Spleen (tissue), 11 donors: ENCODE measurements around the gene SLC17A8. TPM values are rescaled to one million over a fixed set of nuclear protein-coding genes. Genes with fewer than 3 reads are reported as not detected.

Experiments
- DNase-seq: peaks from one replicate; pipeline ENCODE4 v3.0.0-alpha.2; 2020
- H3K27ac ChIP-seq, 8 donors: fragments of 200-600 bp; sonication (generic) in 7 of 8; 1 replicate in 4 of 8; 2 replicates in 4 of 8; pipeline versions ENCODE4 v1.5.0 to v1.8.0; 2016 to 2021; ENCODE audit warnings: inconsistent platforms in 4 of 8, mild to moderate bottlenecking in 4 of 8, moderate library complexity in 1 of 8
- H3K27me3 ChIP-seq, 7 donors: fragments of 200-600 bp; sonication (generic) in 6 of 7; replicated peaks in 1 of 7; 1 replicate in 4 of 7; 2 replicates in 3 of 7; pipeline versions ENCODE4 v1.5.0 to v1.8.0; 2016 to 2021; ENCODE audit warnings: inconsistent platforms in 3 of 7, mild to moderate bottlenecking in 1 of 7
- H3K36me3 ChIP-seq, 6 donors: fragments of 200-600 bp; sonication (generic) in 5 of 6; 1 replicate in 4 of 6; 2 replicates in 2 of 6; pipeline versions ENCODE4 v1.5.0 to v1.8.0; 2016 to 2021; ENCODE audit warnings: inconsistent platforms in 2 of 6
- H3K4me1 ChIP-seq, 6 donors: fragments of 200-600 bp; sonication (generic) in 5 of 6; 1 replicate in 3 of 6; 2 replicates in 3 of 6; pipeline versions ENCODE4 v1.5.0 to v1.8.0; 2016 to 2021; ENCODE audit warnings: inconsistent platforms in 3 of 6
- H3K4me3 ChIP-seq, 8 donors: fragments of 200-600 bp; sonication (generic) in 7 of 8; 1 replicate in 4 of 8; 2 replicates in 4 of 8; pipeline versions ENCODE4 v1.5.0 to v1.8.0; 2016 to 2021; ENCODE audit warnings: inconsistent platforms in 4 of 8, mild to moderate bottlenecking in 4 of 8, moderate library complexity in 2 of 8
- H3K9me3 ChIP-seq, 8 donors: fragments of 200-600 bp; sonication (generic) in 7 of 8; 1 replicate in 4 of 8; 2 replicates in 4 of 8; pipeline versions ENCODE4 v1.5.0 to v1.8.0; 2016 to 2021; ENCODE audit warnings: inconsistent platforms in 4 of 8
- CTCF ChIP-seq, 11 experiments: fragments of 200-600 bp in 7 of 11; fragments of 450-650 bp in 4 of 11; sonication (generic) in 4 of 11; IDR thresholded peaks in 8 of 11; conservative IDR thresholded peaks in 3 of 11; 1 replicate in 7 of 11; 2 replicates in 4 of 11; pipeline versions ENCODE4 v1.4.0 to v1.8.0; 2016 to 2021; ENCODE audit warnings: antibody characterized with exemption in 11 of 11, inconsistent platforms in 4 of 11, mild to moderate bottlenecking in 1 of 11
- POLR2A ChIP-seq, 3 donors: fragments of 450-650 bp; IDR thresholded peaks; one replicate each; pipeline ENCODE4 v1.5.1; 2017; ENCODE audit warnings: antibody characterized with exemption in 3 of 3, mild to moderate bottlenecking in 1 of 3
- POLR2AphosphoS5 ChIP-seq, 3 donors: sonication (generic); formaldehyde crosslinking; IDR thresholded peaks; one replicate each; pipeline ENCODE4 v1.5.1; 2017; ENCODE audit warnings: antibody characterized with exemption in 3 of 3
- WGBS, 5 donors: extraction: QIAGEN DNeasy Blood & Tissue Kit in 3 of 5; methylation state at CpG; one replicate each; pipeline versions ENCODE4 v1.1.5 to v1.1.7; 2013 to 2018; 5-methylcytosine and 5-hydroxymethylcytosine counted together
- intact Hi-C: fragments of 100-400 bp; cut with DNase I; formaldehyde crosslinking; loops from one replicate; pipeline ENCODE4 v1.15.0; 2023; ENCODE audit warnings: low total_unique reads
- polyA plus RNA-seq, 3 donors: library from polyadenylated mRNA; stranded (reverse); fragments of 200-250 nt; gene quantifications; one replicate each; pipeline ENCODE4 v1.2.1, GENCODE V29; 2013
- total RNA-seq, 7 donors: library from RNA; depleted of rRNA in 3 of 7; stranded (reverse); fragments of >200 nt in 3 of 7; fragmentation: NEBNext Ultra II Directional in 4 of 7; extraction: Animal tissue kit (Norgen Biotek cat#: 25700) in 4 of 7; gene quantifications; one replicate each; pipeline versions ENCODE4 v1.1.0 to v1.2.1, GENCODE V29; 2016 to 2021
- donor health status: healthy with polysubstance abuse.
- donor health status: DM: no; HTN: no; CAD: no; lungs with moderate emphysema.
- donor health status: DM: no; HTN: no; CAD: no.
- donor health status: Bipolar disorder and iron deficiency.
- donor health status: healthy.
- donor health status: DM: no; HTN: no; CAD: no.
- donor health status: DM: yes; HTN: yes; CAD: no.

Gene SLC17A8
- total and polyA plus RNA-seq, 10 donors, result 0.02 to 0.34 TPM; not detected in 8

GRCh38 chr12:100463661-100464060, 106.8 kb downstream of the SLC17A8 start:
- intact Hi-C loops, result no loop called here
- no peak for DNase-seq
- WGBS, 5 donors, result 71 to 78% (median 76%) methylated on average over 1 of the region's 1 CpG

GRCh38 chr12:100464529-100464928, 107.7 kb downstream of the SLC17A8 start:
- DNase-seq, result no peak
- 47 to 84% (median 76%) methylated on average over 1 of the region's 1 CpG for WGBS, 5 donors
- TF ChIP-seq POLR2A (IDR thresholded peaks at IDR 0.05) (no peak), CTCF (IDR thresholded peaks at IDR 0.05 in 8 of 11, conservative IDR thresholded peaks at IDR 0.05 in 3 of 11) (no peak), POLR2AphosphoS5 (IDR thresholded peaks at IDR 0.05) (no peak)

More at GRCh38 chr12:100463661-100464060, 106.8 kb downstream of the SLC17A8 start:
- no peak overlapping the region for H3K4me3 ChIP-seq
- H3K27ac ChIP-seq, result no peak overlapping the region
- H3K36me3 ChIP-seq, result no peaks in the 10 kb centered on the region
- no peaks in the 10 kb centered on the region for H3K4me1 ChIP-seq
- no peaks in the 10 kb centered on the region for H3K9me3 ChIP-seq
- H3K27me3 ChIP-seq, result no peaks in the 10 kb centered on the region
- TF ChIP-seq POLR2AphosphoS5 (IDR thresholded peaks at IDR 0.05), result no peak
- TF ChIP-seq CTCF (IDR thresholded peaks at IDR 0.05 in 8 of 11, conservative IDR thresholded peaks at IDR 0.05 in 3 of 11), result no peak
- no peak for TF ChIP-seq POLR2A (IDR thresholded peaks at IDR 0.05)

GRCh38 chr12:100468126-100468525, 111.3 kb downstream of the SLC17A8 start:
- no peaks in the 10 kb centered on the region for H3K27me3 ChIP-seq
- no peak overlapping the region for H3K4me3 ChIP-seq
- no peak overlapping the region for H3K27ac ChIP-seq
- no peak for DNase-seq
- no peaks in the 10 kb centered on the region for H3K9me3 ChIP-seq
- TF ChIP-seq CTCF (IDR thresholded peaks at IDR 0.05 in 8 of 11, conservative IDR thresholded peaks at IDR 0.05 in 3 of 11), result no peak
- TF ChIP-seq POLR2A (IDR thresholded peaks at IDR 0.05), result no peak
- TF ChIP-seq POLR2AphosphoS5 (IDR thresholded peaks at IDR 0.05), result no peak
- intact Hi-C loops, result no loop called here
- H3K36me3 ChIP-seq, result no peaks in the 10 kb centered on the region
- H3K4me1 ChIP-seq, result no peaks in the 10 kb centered on the region

More at GRCh38 chr12:100464529-100464928, 107.7 kb downstream of the SLC17A8 start:
- H3K9me3 ChIP-seq, result no peaks in the 10 kb centered on the region
- H3K27me3 ChIP-seq, result no peaks in the 10 kb centered on the region
- no peaks in the 10 kb centered on the region for H3K36me3 ChIP-seq
- no peaks in the 10 kb centered on the region for H3K4me1 ChIP-seq
- H3K27ac ChIP-seq, result no peak overlapping the region
- intact Hi-C loops, result no loop called here
- no peak overlapping the region for H3K4me3 ChIP-seq

Other genes with a start within 250 kb of the SLC17A8 start
- 10 to 100 TPM; 29.5 to 42.5 (median 36.3) TPM for gene BLTP3B, start 214.2 kb upstream of the SLC17A8 start, total RNA-seq
- gene BLTP3B, start 214.2 kb upstream of the SLC17A8 start, polyA plus RNA-seq, result 1 to 10 TPM; 3.8 to 6.3 (median 5.1) TPM
- 10 to 100 TPM; 20.1 to 32.4 (median 25.1) TPM for gene ACTR6, start 156.3 kb upstream of the SLC17A8 start, total RNA-seq
- 10 to 100 TPM; 15.0 to 23.1 (median 18.4) TPM for gene ACTR6, start 156.3 kb upstream of the SLC17A8 start, polyA plus RNA-seq
- 1 to 10 TPM in 1 of 7 donors, under 1 TPM in 4, not detected in 2; 0.26 to 1.4 (median 0.73) TPM for gene DEPDC4, start 90.0 kb upstream of the SLC17A8 start, total RNA-seq
- under 1 TPM; 0.22 to 0.64 (median 0.24) TPM for gene DEPDC4, start 90.0 kb upstream of the SLC17A8 start, polyA plus RNA-seq
- gene SCYL2, start 89.9 kb upstream of the SLC17A8 start, total RNA-seq, result 10 to 100 TPM; 35.8 to 72.4 (median 48.7) TPM
- gene SCYL2, start 89.9 kb upstream of the SLC17A8 start, polyA plus RNA-seq, result 10 to 100 TPM in 1 of 3 donors, 1 to 10 TPM in 2; 8.4 to 10.9 (median 9.5) TPM
- under 1 TPM in 4 of 7 donors, not detected in 3; 0.30 to 0.85 (median 0.84) TPM for gene NR1H4, start 116.8 kb downstream of the SLC17A8 start, total RNA-seq
- 1 to 10 TPM in 1 of 3 donors, under 1 TPM in 2; 0.18 to 1.1 (median 0.24) TPM for gene NR1H4, start 116.8 kb downstream of the SLC17A8 start, polyA plus RNA-seq
- 10 to 100 TPM in 1 of 7 donors, 1 to 10 TPM in 6; 5.4 to 10.8 (median 6.7) TPM for gene GAS2L3, start 216.6 kb downstream of the SLC17A8 start, total RNA-seq
- 1 to 10 TPM in 1 of 3 donors, under 1 TPM in 2; 0.49 to 2.3 (median 0.52) TPM for gene GAS2L3, start 216.6 kb downstream of the SLC17A8 start, polyA plus RNA-seq